HepG2 (cell line): ENCODE results near the gene KANK4. TPM values are rescaled to one million over a fixed set of nuclear protein-coding genes. Genes with fewer than 3 reads are reported as not detected.
A peak's percentile ranks its signal among the peaks of the same experiment; 100 is the strongest.

Experiments used
- ATAC-seq: fragments of 200-7000 bp; cut with Tn5 transposase; 3 replicates; pipeline ENCODE4 v1.9.1; 2020; ENCODE audit warnings: mild to moderate bottlenecking, moderate library complexity
- BruUV-seq: library from RNA; stranded (reverse); fragments of 400-500 nt; replicated peaks from 2 replicates; lab custom pipeline; 2021; lab: Mats Ljungman, UMichigan
- CTCF ChIA-PET: fragments of 300-600 bp; formaldehyde crosslinking; extraction: SDS; loops from one replicate; lab custom pipeline; 2021; ENCODE audit warnings: low total read pairs, inconsistent platforms, low intra/inter-chr PET ratio; lab: Yijun Ruan, JAX
- POLR2A ChIA-PET: fragments of 350-600 bp; sonication (Branson Sonifier 250); formaldehyde crosslinking; loops from one replicate; lab custom pipeline; 2020; ENCODE audit warnings: antibody characterized with exemption, inconsistent platforms; lab: Yijun Ruan, JAX
- DNase-seq: peaks from one replicate; pipeline ENCODE4 v3.0.0-alpha.2; 2015; ENCODE audit warnings: low spot score
- FAIRE-seq: peaks from 3 replicates; lab custom pipeline; 2011; peaks lifted over from hg19 to GRCh38; lab: Jason Lieb, UNC
- H2AFZ ChIP-seq: one replicate; pipeline ENCODE4 v1.6.1; 2011; ENCODE audit warnings: low read length, inconsistent platforms
- H3K27ac ChIP-seq: fragments of 300-600 bp; 3 replicates; pipeline ENCODE4 v1.8.0; 2011; ENCODE audit warnings: mixed run types, mild to moderate bottlenecking, mixed read lengths, low read length, inconsistent platforms; ENCODE audit not compliant: insufficient read depth; ENCODE audit errors: extremely low read length
- H3K27me3 ChIP-seq, 2 experiments: fragments of 200-600 bp in 1 of 2; 2 replicates in 1 of 2; 3 replicates in 1 of 2; pipeline versions ENCODE4 v1.6.0 to v1.8.0; 2011; ENCODE audit warnings: low read length in 2 of 2, mild to moderate bottlenecking in 2 of 2, moderate library complexity in 2 of 2, inconsistent platforms in 1 of 2; ENCODE audit not compliant: insufficient read depth in 2 of 2, control insufficient read depth in 1 of 2
- H3K36me3 ChIP-seq, 2 experiments: fragments of 200-600 bp in 1 of 2; replicated peaks in 1 of 2; 2 replicates in 1 of 2; 3 replicates in 1 of 2; pipeline versions ENCODE4 v1.5.1 to v1.8.0; 2011; ENCODE audit warnings: low read length in 2 of 2, inconsistent platforms in 1 of 2; ENCODE audit not compliant: insufficient read depth in 2 of 2, control insufficient read depth in 1 of 2
- H3K4me1 ChIP-seq: 2 replicates; pipeline ENCODE4 v1.5.1; 2012; ENCODE audit warnings: low read length, inconsistent platforms; ENCODE audit not compliant: insufficient read depth
- H3K4me2 ChIP-seq: 2 replicates; pipeline ENCODE4 v1.6.0; 2011; ENCODE audit warnings: low read depth, low read length, inconsistent platforms
- H3K4me3 ChIP-seq, 3 experiments: fragments of 200-600 bp in 1 of 3; sonication (generic), shearing (Covaris generic) in 1 of 3; replicated peaks in 1 of 3; 2 replicates each; pipeline ENCODE4 v1.5.1; 2011 to 2016; ENCODE audit warnings: low read length in 3 of 3, inconsistent platforms in 2 of 3, low read depth in 2 of 3, mild to moderate bottlenecking in 2 of 3, control low read depth in 1 of 3, mixed read lengths in 1 of 3; ENCODE audit not compliant: insufficient read depth in 1 of 3
- H3K79me2 ChIP-seq: one replicate; pipeline ENCODE4 v1.6.1; 2011; ENCODE audit warnings: low read length, inconsistent platforms; ENCODE audit not compliant: insufficient read depth
- H3K9ac ChIP-seq: 2 replicates; pipeline ENCODE4 v1.6.0; 2011; ENCODE audit warnings: mild to moderate bottlenecking, low read depth, low read length, inconsistent platforms; ENCODE audit not compliant: insufficient read depth
- H3K9me3 ChIP-seq: 2 replicates; pipeline ENCODE4 v1.5.1; 2012; ENCODE audit warnings: mild to moderate bottlenecking, low read length
- H4K20me1 ChIP-seq: 2 replicates; pipeline ENCODE4 v1.6.0; 2011; ENCODE audit warnings: inconsistent platforms, mild to moderate bottlenecking, low read length, moderate library complexity; ENCODE audit not compliant: insufficient read depth
- FOSL2 ChIP-seq: sonication (generic); formaldehyde crosslinking; IDR thresholded peaks from 2 replicates; pipeline ENCODE4 v1.4.0; 2020; ENCODE audit warnings: missing genetic modification reagents
- FOXA3 ChIP-seq: IDR thresholded peaks from 2 replicates; pipeline ENCODE4 v1.6.1; 2016; ENCODE audit warnings: missing genetic modification reagents, missing compliant biosample characterization
- GATA4 ChIP-seq: sonication (generic); IDR thresholded peaks from 2 replicates; pipeline ENCODE4 v1.6.1; 2016; ENCODE audit warnings: antibody characterized with exemption, low read depth, borderline replicate concordance
- GATAD2A ChIP-seq: IDR thresholded peaks from 2 replicates; pipeline ENCODE4 v1.6.1; 2016
- MATR3 ChIP-seq: sonication (generic); formaldehyde crosslinking; IDR thresholded peaks from 2 replicates; pipeline ENCODE4 v1.4.0; 2020; ENCODE audit warnings: missing genetic modification reagents
- MED1 ChIP-seq: sonication (generic); formaldehyde crosslinking; IDR thresholded peaks from 2 replicates; pipeline ENCODE4 v1.4.0; 2020; ENCODE audit warnings: missing genetic modification reagents
- ONECUT2 ChIP-seq: sonication (generic); formaldehyde crosslinking; IDR thresholded peaks from 2 replicates; pipeline ENCODE4 v1.4.0; 2020; ENCODE audit warnings: missing genetic modification reagents
- RXRB ChIP-seq: IDR thresholded peaks from 2 replicates; pipeline ENCODE4 v1.6.1; 2016; ENCODE audit warnings: borderline replicate concordance, missing genetic modification reagents, missing compliant biosample characterization
- TAF15 ChIP-seq: fragments of 200-400 bp; formaldehyde crosslinking; IDR thresholded peaks from one replicate; pipeline ENCODE4 v1.6.1; 2018; ENCODE audit warnings: mild to moderate bottlenecking, low read depth, low read length; ENCODE audit not compliant: poor library complexity, severe bottlenecking
- ZNF10 ChIP-seq: sonication (generic); formaldehyde crosslinking; IDR thresholded peaks from 2 replicates; pipeline ENCODE4 v1.4.0; 2020; ENCODE audit warnings: mild to moderate bottlenecking, low read depth, missing genetic modification reagents, borderline replicate concordance
- ZNF124 ChIP-seq: sonication (generic); formaldehyde crosslinking; IDR thresholded peaks from 2 replicates; pipeline ENCODE4 v1.4.0; 2020; ENCODE audit warnings: missing genetic modification reagents
- ZNF317 ChIP-seq: sonication (generic); formaldehyde crosslinking; IDR thresholded peaks from 2 replicates; pipeline ENCODE4 v1.5.0; 2020; ENCODE audit warnings: mild to moderate bottlenecking, missing genetic modification reagents
- ZNF788 ChIP-seq: sonication (generic); formaldehyde crosslinking; IDR thresholded peaks from 2 replicates; pipeline ENCODE4 v1.5.0; 2020; ENCODE audit warnings: mild to moderate bottlenecking, missing genetic modification reagents, borderline replicate concordance
- ZSCAN12 ChIP-seq: sonication (generic); formaldehyde crosslinking; IDR thresholded peaks from 2 replicates; pipeline ENCODE4 v1.9.0; 2021; ENCODE audit warnings: mild to moderate bottlenecking, missing genetic modification reagents
- WGBS: methylation state at CpG from one replicate; pipeline ENCODE4 v1.1.6; 2017; ENCODE audit warnings: low lambda C conversion rate; 5-methylcytosine and 5-hydroxymethylcytosine counted together
- in situ Hi-C: cut with HindIII; loops from 2 replicates; pipeline ENCODE4 v1.10.0; 2017; ENCODE audit warnings: low pct_unique_long_range_greater_than_20kb; ENCODE audit not compliant: extremely low pct_ligation_motif_present
- intact Hi-C: fragments of 100-400 bp; cut with micrococcal nuclease; formaldehyde crosslinking; loops from one replicate; pipeline ENCODE4 v1.10.0; 2022; ENCODE audit not compliant: unreplicated experiment
- polyA plus RNA-seq, 8 experiments: library from polyadenylated mRNA; depleted of rRNA in 3 of 8; stranded (reverse) in 7 of 8; unstranded in 1 of 8; fragments of >200 nt; fragmentation: Illumina TruSeq in 4 of 8; extraction: Trizol in 4 of 8; gene quantifications; 2 replicates each; pipeline versions ENCODE4 v1.2.1 to v1.2.3, GENCODE V29; 2011 to 2016; ENCODE audit warnings: low read depth in 4 of 8, missing spikeins in 1 of 8, mixed read lengths in 1 of 8; ENCODE audit not compliant: insufficient read depth in 1 of 8
- total RNA-seq, 5 experiments: library from RNA; depleted of rRNA; stranded (reverse); fragments of >200 nt; fragmentation: Illumina TruSeq; extraction: Trizol; gene quantifications; 2 replicates each; pipeline ENCODE4 v1.2.3, GENCODE V29; 2016; ENCODE audit warnings: low read depth in 1 of 5
- TF ChIP-seq, protein P1 (sequence below), 2 experiments: fragments of 450-650 bp in 1 of 2; sonication (generic) in 1 of 2; formaldehyde crosslinking; IDR thresholded peaks; 2 replicates each; pipeline versions ENCODE4 v1.5.0 to v1.8.0; 2020 to 2022; ENCODE audit warnings: mild to moderate bottlenecking in 1 of 2, missing genetic modification reagents in 1 of 2
- TF ChIP-seq, protein P2 (sequence below): sonication (generic); formaldehyde crosslinking; conservative IDR thresholded peaks from 2 replicates; pipeline ENCODE4 v1.4.0; 2020; ENCODE audit warnings: mild to moderate bottlenecking, missing genetic modification reagents, moderate library complexity

KANK4 gene
- total and polyA plus RNA-seq, 2 of the 13 experiments (the other 11 are each of a cell fraction or from before 2014, with no cell fraction given), result 16.1 to 25.7 TPM

DNA sequence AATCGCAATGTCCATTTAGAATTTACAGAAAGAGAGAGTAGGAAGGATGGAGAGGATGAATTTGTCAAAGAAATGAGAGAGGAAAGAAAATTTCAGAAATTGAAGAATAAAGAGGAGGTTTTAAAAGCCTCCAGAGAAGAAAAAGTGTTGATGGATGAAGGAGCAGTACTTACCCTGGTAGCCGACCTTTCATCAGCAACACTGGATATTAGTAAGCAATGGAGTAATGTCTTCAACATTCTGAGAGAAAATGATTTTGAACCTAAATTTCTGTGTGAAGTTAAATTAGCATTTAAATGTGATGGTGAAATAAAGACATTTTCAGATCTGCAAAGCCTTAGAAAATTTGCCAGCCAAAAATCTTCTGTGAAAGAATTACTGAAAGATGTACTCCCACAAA lies 112.0 kb downstream of the KANK4 start:
- ATAC-seq (no peak), FAIRE-seq (no peak), DNase-seq (no peak)
- in situ Hi-C loops (no loop called here), intact Hi-C loops (no loop called here)
- Histone ChIP-seq H3K4me1 (peaks cover under 1% of the 10 kb centered on the region; the same call in 1 of the 2 replicates), H3K27me3 (no peaks in the 10 kb centered on the region; a peak in 1 of 5 replicates), H3K9ac (no peak overlapping the region), H3K9me3 (peaks cover 16% of the 10 kb centered on the region; the same call in 1 of the 2 replicates), H4K20me1 (no peaks in the 10 kb centered on the region), H3K36me3 (no peaks in the 10 kb centered on the region), H3K4me3 (no peak overlapping the region), H3K27ac (no peak overlapping the region), H3K79me2 (no peaks in the 10 kb centered on the region), H3K4me2 (no peak overlapping the region), H2AFZ (no peak overlapping the region)
- ChIA-PET CTCF (no interaction called here), POLR2A (no interaction called here)
- BruUV-seq, result no TSS peak
- 4% methylated on average over 2 of the region's 2 CpGs for WGBS
- TF ChIP-seq RXRB (CRISPR knock-in tag), result no peak
- TF ChIP-seq GATA4, result no peak
- no peak for TF ChIP-seq ZSCAN12 (CRISPR knock-in tag)
- TF ChIP-seq ZNF10 (CRISPR knock-in tag), result no peak
- TF ChIP-seq ZNF317, result peak; percentile 95

DNA sequence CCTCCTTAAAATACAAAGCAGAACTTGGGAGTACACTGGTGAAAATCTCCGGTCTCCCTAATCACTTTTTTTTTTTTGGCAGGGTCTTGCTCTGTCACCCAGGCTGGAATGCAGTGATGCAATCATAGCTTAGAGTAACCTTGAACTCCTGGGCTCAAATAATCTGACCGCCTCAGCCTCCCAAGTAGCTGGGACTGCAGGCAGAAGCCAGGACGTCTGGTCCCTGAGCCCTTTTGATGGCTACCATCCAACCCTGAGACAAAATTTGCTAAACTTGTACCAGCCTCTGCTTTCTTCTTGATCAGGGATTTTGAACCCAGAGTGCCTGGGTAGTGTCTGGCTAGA lies 120.5 kb downstream of the KANK4 start:
- no peaks in the 10 kb centered on the region for H3K79me2 ChIP-seq
- peaks cover 30% of the 10 kb centered on the region for H3K4me1 ChIP-seq
- no peak overlapping the region for H3K9ac ChIP-seq
- ChIA-PET POLR2A (interaction anchor here (1.5 kb wide), 1 partner anchor 30 kb away, joined by 5 read pairs; no protein-coding TSS in a partner anchor), CTCF (no interaction called here)
- intact Hi-C loops, result no loop called here
- in situ Hi-C loops, result no loop called here
- H2AFZ ChIP-seq, result no peak overlapping the region
- WGBS, result 5% methylated on average over 2 of the region's 3 CpGs
- FAIRE-seq (peak; percentile 93), ATAC-seq (peak; percentile 81), DNase-seq (peak; percentile 80)
- no peaks in the 10 kb centered on the region for H4K20me1 ChIP-seq
- no peaks in the 10 kb centered on the region for H3K27me3 ChIP-seq
- H3K27ac ChIP-seq, result no peak overlapping the region
- peak overlapping the region; percentile 19 to 45 (median 23); a peak in 3 of 6 replicates for H3K4me3 ChIP-seq
- no TSS peak for BruUV-seq
- no peaks in the 10 kb centered on the region for H3K36me3 ChIP-seq
- peak overlapping the region; percentile 76 for H3K4me2 ChIP-seq
- no peaks in the 10 kb centered on the region for H3K9me3 ChIP-seq
- TF ChIP-seq FOXA3 (peak; percentile 54; the same call in 1 of the 2 replicates), MATR3 (CRISPR knock-in tag) (no peak), FOSL2 (CRISPR knock-in tag) (peak; percentile 67), MED1 (CRISPR knock-in tag) (peak; percentile 47), ONECUT2 (no peak), TAF15 (no peak), ZNF788 (CRISPR knock-in tag) (peak; percentile 32; the same call in 1 of the 2 replicates), GATAD2A (CRISPR knock-in tag) (peak; percentile 91), ZNF124 (0 out of 2 replicates have a peak, but pooled peaks have one; percentile 36)
- TF ChIP-seq, protein P1, sequence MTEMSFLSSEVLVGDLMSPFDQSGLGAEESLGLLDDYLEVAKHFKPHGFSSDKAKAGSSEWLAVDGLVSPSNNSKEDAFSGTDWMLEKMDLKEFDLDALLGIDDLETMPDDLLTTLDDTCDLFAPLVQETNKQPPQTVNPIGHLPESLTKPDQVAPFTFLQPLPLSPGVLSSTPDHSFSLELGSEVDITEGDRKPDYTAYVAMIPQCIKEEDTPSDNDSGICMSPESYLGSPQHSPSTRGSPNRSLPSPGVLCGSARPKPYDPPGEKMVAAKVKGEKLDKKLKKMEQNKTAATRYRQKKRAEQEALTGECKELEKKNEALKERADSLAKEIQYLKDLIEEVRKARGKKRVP (CRISPR knock-in tag; IDR thresholded peaks at IDR 0.05), result peak in 1 of 2 experiments; percentile 87; a peak in 2 of 4 replicates
- TF ChIP-seq, protein P2, sequence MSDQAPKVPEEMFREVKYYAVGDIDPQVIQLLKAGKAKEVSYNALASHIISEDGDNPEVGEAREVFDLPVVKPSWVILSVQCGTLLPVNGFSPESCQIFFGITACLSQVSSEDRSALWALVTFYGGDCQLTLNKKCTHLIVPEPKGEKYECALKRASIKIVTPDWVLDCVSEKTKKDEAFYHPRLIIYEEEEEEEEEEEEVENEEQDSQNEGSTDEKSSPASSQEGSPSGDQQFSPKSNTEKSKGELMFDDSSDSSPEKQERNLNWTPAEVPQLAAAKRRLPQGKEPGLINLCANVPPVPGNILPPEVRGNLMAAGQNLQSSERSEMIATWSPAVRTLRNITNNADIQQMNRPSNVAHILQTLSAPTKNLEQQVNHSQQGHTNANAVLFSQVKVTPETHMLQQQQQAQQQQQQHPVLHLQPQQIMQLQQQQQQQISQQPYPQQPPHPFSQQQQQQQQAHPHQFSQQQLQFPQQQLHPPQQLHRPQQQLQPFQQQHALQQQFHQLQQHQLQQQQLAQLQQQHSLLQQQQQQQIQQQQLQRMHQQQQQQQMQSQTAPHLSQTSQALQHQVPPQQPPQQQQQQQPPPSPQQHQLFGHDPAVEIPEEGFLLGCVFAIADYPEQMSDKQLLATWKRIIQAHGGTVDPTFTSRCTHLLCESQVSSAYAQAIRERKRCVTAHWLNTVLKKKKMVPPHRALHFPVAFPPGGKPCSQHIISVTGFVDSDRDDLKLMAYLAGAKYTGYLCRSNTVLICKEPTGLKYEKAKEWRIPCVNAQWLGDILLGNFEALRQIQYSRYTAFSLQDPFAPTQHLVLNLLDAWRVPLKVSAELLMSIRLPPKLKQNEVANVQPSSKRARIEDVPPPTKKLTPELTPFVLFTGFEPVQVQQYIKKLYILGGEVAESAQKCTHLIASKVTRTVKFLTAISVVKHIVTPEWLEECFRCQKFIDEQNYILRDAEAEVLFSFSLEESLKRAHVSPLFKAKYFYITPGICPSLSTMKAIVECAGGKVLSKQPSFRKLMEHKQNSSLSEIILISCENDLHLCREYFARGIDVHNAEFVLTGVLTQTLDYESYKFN (CRISPR knock-in tag), result peak; percentile 75
